Right lobe of liver (tissue), 4 donors: Measurements from ENCODE around the gene NOS1AP.

ENCODE experiments used
- CTCF ChIP-seq, 4 donors: fragments of 200-600 bp in 3 of 4; fragments of 450-650 bp in 1 of 4; IDR thresholded peaks; one replicate each; pipeline versions ENCODE4 v1.5.1 to v1.8.0; 2016 to 2022; ENCODE audit warnings: antibody characterized with exemption in 4 of 4, mild to moderate bottlenecking in 2 of 4
- POLR2A ChIP-seq: fragments of 450-650 bp; IDR thresholded peaks from one replicate; pipeline ENCODE4 v1.6.1; 2017; ENCODE audit warnings: antibody characterized with exemption, mild to moderate bottlenecking
- donor health status: DM: no; HTN: no; CAD: no.
- donor health status: DM: no; HTN: no; CAD: no.
- donor health status: DM: no; HTN: yes; CAD: no.

- TF ChIP-seq CTCF (IDR thresholded peaks at IDR 0.05) (no peak), POLR2A (no peak)
Observed at GRCh38 chr1:162030759-162031280, 38.7 kb upstream of the NOS1AP start.
